DMS 273 (cell line): ENCODE data around the gene RBFOX1.

ENCODE experiments used
- DNase-seq: peaks from one replicate; lab custom pipeline; 2025; ENCODE audit not compliant: unreplicated experiment; lab: John Stamatoyannopoulos, UW

RBFOX1 gene

DNA sequence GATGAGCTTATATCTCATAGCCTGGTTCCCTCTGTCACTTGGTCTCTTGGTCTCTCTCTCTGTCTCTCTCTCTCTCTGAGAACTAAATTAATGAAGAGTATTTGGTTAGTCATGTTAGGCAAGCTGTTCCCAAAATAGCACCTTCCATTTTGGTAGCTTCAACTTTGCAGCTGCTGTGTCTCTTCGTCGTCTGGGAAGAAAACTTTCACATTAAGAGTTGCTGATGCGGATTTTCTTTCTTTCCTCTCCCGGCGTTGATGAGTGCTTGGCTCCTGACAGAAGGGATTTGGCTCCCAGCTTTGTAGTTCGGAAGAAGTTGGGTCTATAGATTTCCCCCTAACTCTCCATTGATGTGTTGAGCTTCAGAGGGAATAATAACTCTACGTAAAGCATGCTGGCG lies at the start of gene RBFOX1:
TSS of gene RBFOX1 (plus strand) at position 235 of the 400 bp plus-strand sequence.
- DNase-seq, result no peak

GRCh38 chr16:7284780-7285179 lies 47.9 kb upstream of the RBFOX1 start:
- no peak for DNase-seq

GRCh38 chr16:7285520-7285919 lies 47.1 kb upstream of the RBFOX1 start:
- DNase-seq, result no peak

- DNase-seq, result no peak
Measured at GRCh38 chr16:7289299-7289698, 43.3 kb upstream of the RBFOX1 start.

GRCh38 chr16:7290682-7291081 lies 42.0 kb upstream of the RBFOX1 start:
- DNase-seq, result no peak

DNA sequence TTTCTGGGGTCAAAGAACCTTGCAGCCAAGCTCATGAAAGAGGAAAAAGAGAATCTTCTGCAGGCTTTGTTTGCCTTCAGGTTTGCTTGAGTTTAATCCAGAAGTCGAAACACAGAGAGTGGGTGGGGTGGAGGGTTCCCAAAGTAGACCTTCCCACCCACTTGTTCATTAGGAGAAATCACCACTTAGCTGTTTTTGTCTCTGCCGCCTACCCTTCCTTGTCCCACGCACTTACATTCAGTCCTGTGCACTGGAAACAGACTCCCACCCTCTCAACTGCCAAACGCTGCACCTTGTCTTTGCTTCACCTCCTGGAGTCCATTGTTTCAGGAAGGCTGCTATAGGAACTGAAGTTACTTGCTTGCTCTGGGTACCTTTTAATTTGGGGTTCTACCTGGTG lies 38.6 kb upstream of the RBFOX1 start:
- no peak for DNase-seq

DNA sequence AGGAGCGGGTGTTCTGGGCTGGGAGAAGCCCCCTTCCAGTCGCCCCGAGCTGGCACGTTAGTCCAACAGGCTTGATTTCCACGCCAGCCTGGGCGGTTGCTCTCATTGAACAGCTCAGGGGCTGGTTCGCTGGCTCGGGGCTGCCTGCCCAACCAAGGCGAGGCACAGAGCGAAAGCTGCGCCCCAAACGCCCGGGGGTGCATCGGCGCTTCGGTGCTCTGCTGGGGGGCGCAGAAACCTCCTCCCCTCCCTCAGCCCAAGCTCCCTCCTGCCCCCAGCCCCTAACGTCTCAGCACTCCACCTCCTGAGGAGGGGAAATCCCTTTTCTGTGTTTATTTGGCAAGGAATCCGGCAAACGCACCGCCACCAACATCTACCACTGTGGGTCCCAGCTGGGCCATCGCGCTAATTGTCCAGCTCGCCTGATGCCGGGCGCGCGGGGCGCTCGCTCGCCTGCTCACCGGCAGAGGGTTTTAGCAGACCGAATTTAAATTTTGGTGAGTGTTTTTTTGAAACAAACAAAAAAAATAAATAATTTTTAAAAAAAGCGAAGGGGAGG lies 29.5 kb upstream of the RBFOX1 start:
- DNase-seq, result no peak

DNA sequence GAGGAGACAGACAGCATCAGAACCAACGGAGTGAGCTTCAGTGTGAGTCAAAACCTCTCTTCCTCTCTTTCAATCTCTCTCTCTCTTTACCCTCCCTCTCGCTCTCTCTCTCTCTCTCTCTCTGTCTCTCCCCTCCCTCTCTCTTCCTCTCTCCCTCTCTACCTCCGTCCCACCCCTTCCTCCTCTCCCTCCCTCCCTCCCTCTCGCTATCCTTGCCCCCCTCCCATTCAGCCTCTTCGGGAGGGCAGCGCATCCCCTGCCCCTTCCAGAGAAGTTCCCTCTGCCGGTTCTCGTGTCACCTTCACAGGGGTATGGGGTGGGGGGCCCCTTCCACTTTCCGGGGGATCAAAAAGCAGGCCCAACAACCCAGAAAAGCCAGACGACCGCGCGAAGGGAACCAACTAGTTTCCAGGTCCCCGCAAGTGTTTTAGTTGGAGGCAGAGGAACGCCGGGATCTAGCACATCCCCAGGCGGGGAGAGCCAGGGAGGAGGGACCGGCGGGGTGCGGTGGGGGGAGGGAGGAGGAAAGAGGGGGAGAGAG lies 28.9 kb upstream of the RBFOX1 start:
- DNase-seq, result no peak

DNA sequence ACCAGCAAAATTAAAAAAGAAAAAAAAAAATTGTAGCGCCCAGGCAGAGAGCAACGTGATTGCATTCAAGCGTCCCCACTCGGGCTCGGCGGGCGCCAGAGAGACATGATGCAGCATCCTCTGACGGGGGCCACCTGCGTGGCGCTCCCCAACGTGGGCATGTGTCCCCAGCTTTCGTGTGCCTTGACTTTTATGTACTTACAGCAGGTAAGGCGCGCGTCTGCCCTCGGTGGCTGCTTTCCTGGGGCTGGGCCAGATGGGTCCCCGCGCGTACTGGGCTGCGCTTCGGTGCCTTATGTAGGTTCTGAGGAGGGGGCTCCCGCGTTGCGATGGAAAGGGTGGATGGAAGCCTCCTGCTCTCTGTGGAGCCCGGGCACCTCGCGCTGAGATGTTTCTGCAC lies 28.4 kb upstream of the RBFOX1 start:
- DNase-seq, result no peak

DNA sequence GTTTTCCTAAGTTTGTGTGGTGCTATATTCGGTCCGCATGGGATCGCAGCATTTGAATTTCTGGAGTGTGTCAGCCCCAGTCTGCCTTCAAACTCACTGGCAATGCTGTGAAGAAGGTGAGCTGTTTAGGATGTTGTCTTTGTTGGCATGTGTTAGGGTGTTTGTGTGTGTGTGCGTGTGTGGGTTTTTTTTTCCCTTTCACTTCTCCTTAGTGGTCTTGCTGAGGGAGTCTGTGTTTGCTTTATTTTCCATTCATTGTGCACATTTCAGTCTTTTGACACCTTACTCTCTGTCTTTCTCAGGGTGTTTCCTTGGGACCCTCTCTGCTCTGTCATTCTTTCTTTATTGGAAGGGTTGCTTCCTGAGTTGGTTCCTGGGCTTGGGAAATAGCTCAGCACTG lies 27.7 kb upstream of the RBFOX1 start:
- no peak for DNase-seq

- DNase-seq, result peak; percentile 18
Measured at GRCh38 chr16:7313170-7313569, 19.5 kb upstream of the RBFOX1 start.

GRCh38 chr16:7314163-7314562 lies 18.5 kb upstream of the RBFOX1 start:
- DNase-seq, result no peak

GRCh38 chr16:7315813-7316212 lies 16.8 kb upstream of the RBFOX1 start:
- no peak for DNase-seq

- no peak for DNase-seq
Measured at GRCh38 chr16:7316281-7316888, 16.3 kb upstream of the RBFOX1 start.

GRCh38 chr16:7317982-7318381 lies 14.7 kb upstream of the RBFOX1 start:
- no peak for DNase-seq

- DNase-seq, result no peak
Measured at GRCh38 chr16:7318686-7319085, 14.0 kb upstream of the RBFOX1 start.

DNA sequence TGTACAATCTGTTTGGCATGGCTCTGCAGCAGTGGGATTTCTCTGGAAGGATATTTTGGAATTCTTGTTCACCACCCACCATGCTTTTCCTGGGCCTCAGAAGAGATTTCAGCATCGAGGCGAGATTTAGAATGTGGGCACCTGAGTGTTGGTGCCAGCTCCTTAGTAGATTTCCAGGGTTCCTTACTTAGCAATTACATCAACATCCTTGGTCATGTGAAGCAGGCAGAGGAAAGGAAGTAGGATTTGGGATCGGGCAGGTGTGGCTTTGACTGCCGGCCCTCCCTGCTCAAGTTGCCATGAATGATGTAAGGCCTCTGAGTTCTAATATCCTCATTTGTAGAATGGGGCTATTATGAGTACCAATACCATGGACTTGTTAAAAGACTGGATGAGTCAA lies 13.1 kb upstream of the RBFOX1 start:
- DNase-seq, result no peak

DNA sequence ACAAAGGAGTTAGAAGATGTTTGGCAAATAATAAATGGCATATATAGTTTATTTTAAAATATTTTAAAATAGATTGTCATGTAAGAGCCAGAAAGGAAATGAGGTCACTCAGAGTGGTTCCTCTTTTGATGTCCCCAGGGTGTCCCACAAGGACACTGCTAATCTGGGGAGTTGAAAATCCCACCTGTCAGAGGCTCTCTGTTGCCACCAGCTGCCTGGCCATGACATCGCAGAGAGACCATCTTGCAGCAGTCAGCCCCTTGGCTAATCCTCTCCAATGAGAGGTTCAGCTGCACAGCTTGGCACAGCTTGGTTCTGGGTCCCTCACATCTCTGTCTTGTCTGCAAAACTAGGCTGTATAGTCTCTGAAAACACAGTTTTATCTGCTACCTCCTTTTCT lies 11.0 kb upstream of the RBFOX1 start:
- DNase-seq, result no peak

DNA sequence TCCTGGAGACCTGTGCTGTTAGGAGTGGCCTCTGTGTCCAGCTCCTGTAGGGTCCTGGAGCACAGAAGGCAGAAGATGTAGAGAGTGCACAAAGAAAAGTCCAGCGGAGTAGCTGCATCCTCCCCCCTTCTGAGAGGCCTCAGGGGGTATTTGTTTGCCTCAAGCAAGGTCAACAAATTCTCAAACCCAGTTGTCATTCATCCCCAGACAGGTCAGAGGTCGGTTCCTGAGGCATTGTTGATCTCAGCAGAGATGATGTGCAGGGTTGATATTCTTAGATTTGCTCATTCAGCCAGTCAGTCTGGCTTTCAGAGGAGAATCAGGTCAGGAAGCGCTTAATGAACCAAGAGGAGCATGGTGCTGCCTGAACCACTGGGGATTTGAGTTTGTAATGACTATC lies 8.3 kb upstream of the RBFOX1 start:
- no peak for DNase-seq

DNA sequence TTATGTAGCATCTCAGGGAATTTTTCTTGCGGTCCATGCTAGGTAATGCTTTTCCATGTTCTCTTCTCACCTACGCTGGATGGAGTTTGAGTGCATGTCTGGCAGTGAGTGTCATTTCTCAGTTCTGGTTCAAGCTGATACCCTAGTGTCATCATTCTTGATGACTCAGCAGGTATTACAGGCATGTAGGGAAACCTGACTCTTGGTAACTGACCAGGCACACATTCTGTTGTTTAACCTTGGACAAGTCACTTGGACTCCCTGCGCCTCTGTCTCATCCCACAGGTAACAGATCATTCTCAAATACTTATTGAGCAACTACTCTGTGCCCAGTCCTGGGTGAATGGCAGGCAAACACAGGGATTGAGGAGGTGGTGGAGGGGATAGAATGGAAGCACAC lies 6.8 kb upstream of the RBFOX1 start:
- DNase-seq, result no peak

DNA sequence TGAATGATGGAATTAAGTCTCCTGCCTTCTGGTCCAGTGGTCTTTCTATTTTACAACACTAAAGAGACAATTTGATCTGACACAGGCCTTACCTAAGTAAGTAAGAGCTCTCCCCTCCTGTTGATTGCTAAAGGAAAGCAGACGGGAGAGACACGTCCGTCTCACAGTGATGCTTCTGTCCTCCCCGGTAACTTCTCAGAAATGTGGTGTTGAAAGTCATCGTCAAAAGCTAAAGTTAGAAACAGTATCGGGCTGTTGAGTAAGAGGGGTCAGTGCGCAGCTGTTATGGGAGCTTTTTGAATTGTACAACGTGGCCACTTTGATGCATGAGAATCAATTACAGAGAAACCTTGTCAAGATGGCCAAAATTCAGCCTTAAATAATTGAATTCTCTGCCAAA lies 1.9 kb upstream of the RBFOX1 start:
- no peak for DNase-seq

DNA sequence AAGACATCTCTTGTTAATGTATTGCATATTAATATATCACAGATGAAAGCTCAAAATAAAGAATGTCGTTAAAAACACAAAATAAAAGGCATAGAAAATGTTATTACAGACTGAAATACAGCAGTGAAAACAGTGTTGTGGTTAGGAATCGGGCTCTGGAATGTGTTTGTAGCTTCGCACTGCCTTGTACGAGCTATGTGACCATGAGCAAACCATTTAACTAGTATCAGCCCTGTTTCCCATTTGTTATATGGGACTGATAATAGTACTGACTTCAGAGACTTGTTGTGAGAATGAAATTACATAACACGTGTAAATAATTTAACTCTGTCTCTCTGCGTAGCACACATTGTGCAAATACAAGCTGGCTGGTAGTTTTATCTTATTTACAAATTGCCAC lies 648 bp upstream of the RBFOX1 start:
- no peak for DNase-seq

DNA sequence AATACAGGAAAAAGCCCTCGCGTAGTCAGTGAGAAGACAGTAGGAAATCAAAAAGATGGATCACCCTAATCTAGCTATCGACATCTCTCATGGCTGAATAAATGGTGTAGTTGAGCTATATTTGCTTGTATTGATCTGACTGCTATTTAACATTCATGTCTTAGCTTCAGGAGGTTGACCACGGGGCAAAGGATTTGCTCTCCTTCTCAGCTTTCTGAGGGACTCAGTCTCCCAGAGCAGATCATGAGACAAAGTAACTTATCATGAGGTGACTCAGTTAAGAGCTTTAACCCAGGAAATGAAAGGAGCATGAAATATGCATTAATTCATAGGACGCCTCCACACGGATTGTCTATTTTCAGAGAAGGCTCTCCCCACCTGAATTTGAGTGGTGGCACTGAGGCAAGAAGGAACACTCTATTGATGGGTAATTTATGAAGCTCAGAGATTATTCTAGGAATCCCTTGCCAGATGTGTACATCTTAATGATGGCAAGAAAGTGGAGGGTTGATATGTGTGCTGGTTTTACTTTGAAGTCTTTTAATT lies 608 bp downstream of the RBFOX1 start:
- DNase-seq, result no peak
